Cardiac septum (tissue), 1 donor: ENCODE measurements around the gene RHOXF2B. TPM values are rescaled to one million over a fixed set of nuclear protein-coding genes. Genes with fewer than 3 reads are reported as not detected.

Experiments used
- DNase-seq: peaks from one replicate; pipeline ENCODE4 v3.0.0-alpha.2; 2020; ENCODE audit warnings: low spot score
- intact Hi-C: fragments of 100-400 bp; cut with DNase I; formaldehyde crosslinking; loops from one replicate; pipeline ENCODE4 v1.14.0; 2022
- total RNA-seq: library from RNA; stranded (reverse); fragmentation: NEBNext Ultra II Directional; extraction: Animal tissue kit (Norgen Biotek cat#: 25700); gene quantifications from one replicate; pipeline ENCODE4 v1.2.1, GENCODE V29; 2021
- donor health status: DM: no; HTN: no; CAD: no.

The RHOXF2B gene
- total RNA-seq, 1 donor from 2014 or later: not detected

DNA sequence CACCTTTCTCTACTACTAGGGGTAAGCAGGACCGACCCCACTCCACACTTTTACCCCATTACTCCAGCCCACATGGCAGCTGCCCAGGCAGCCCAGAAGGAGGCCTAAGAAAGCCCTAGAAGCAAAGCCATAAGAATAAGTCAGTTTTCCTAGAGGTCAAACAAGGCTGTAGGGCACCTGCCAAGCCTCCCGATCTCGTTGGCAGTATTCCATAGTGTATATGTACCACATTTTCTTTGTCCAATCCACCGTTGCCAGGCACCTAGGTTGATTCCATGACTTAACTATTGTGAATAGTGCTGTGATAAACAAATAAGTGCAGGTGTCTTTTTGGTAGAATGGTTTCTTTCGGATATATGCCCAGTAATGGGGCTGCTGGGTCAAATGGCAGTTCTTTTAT lies 54.2 kb downstream of the RHOXF2B start:
- intact Hi-C loops: no loop called here
- no peak for DNase-seq

DNA sequence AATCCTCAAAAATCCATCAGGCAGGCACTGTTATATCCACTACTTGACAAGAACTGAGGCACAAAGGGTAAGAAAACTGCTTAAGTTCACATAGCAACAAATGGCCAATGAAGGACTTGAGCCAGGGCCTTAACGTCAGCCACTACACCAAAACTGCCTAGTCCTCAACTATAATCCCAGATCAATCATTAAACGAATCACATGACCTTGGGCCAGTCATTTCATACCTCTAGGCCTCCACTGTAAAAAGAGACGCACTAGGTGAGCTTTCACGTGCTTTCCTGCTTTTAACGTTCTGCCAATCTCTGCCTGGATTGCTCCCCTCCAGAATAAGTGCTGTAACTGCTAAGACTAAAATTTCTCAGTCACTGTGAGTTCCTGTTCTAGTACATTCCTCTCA lies 54.7 kb downstream of the RHOXF2B start:
- intact Hi-C loops: no loop called here
- DNase-seq: no peak

Other genes starting within 250 kb of the RHOXF2B start
- 2.9 TPM for gene UPF3B, start 224.7 kb downstream of the RHOXF2B start, total RNA-seq
- gene RNF113A, start 206.0 kb downstream of the RHOXF2B start, total RNA-seq: 7.6 TPM
- 424 TPM for gene NDUFA1, start 205.9 kb downstream of the RHOXF2B start, total RNA-seq
- not detected for gene AKAP14, start 181.8 kb downstream of the RHOXF2B start, total RNA-seq
- 4.8 TPM for gene NKAP, start 133.9 kb downstream of the RHOXF2B start, total RNA-seq
- gene RHOXF1, start 38.2 kb upstream of the RHOXF2B start, total RNA-seq: not detected
- not detected for gene RHOXF2, start 80.9 kb upstream of the RHOXF2B start, total RNA-seq
- gene ZBTB33, start 173.1 kb upstream of the RHOXF2B start, total RNA-seq: 6.5 TPM
- 0.48 TPM for gene TMEM255A, start 233.8 kb upstream of the RHOXF2B start, total RNA-seq